CD8-positive, alpha-beta memory T cell (primary cell): ENCODE results near the gene CXCR4. TPM values are rescaled to one million over a fixed set of nuclear protein-coding genes. Genes with fewer than 3 reads are reported as not detected.

Experiments used
- CTCF ChIA-PET: fragments of 350-600 bp; sonication (Branson Sonifier 250); formaldehyde crosslinking; loops from one replicate; lab custom pipeline; 2021; ENCODE audit warnings: antibody characterized with exemption; lab: Charles Lee
- POLR2A ChIA-PET: fragments of 350-600 bp; sonication (Branson Sonifier 250); formaldehyde crosslinking; loops from one replicate; lab custom pipeline; 2021; ENCODE audit warnings: antibody characterized with exemption; lab: Charles Lee
- DNase-seq, 5 donors: peaks; one replicate each; pipeline versions ENCODE4 v3.0.0 to v3.0.0-alpha.2; 2020 to 2022; ENCODE audit warnings: mixed read lengths in 1 of 5
- H3K27ac ChIP-seq: one replicate; pipeline ENCODE4 v1.7.0; 2013; ENCODE audit warnings: low read depth, mild to moderate bottlenecking, low read length, moderate library complexity
- H3K27me3 ChIP-seq: 2 replicates; pipeline ENCODE4 v1.7.0; 2013; ENCODE audit warnings: low read length, mild to moderate bottlenecking; ENCODE audit not compliant: insufficient read depth, poor library complexity, severe bottlenecking
- H3K36me3 ChIP-seq: 2 replicates; pipeline ENCODE4 v1.7.0; 2013; ENCODE audit warnings: mild to moderate bottlenecking, low read length, moderate library complexity; ENCODE audit not compliant: insufficient read depth
- H3K4me1 ChIP-seq: 2 replicates; pipeline ENCODE4 v1.7.0; 2013; ENCODE audit warnings: mild to moderate bottlenecking, low read length, moderate library complexity; ENCODE audit not compliant: insufficient read depth
- H3K4me3 ChIP-seq: 2 replicates; pipeline ENCODE4 v1.7.0; 2013; ENCODE audit warnings: mild to moderate bottlenecking, low read length
- H3K9me3 ChIP-seq: 2 replicates; pipeline ENCODE4 v1.7.0; 2013; ENCODE audit warnings: mild to moderate bottlenecking, low read length
- H3K27ac Mint-ChIP-seq, 8 donors: one replicate each; pipeline ENCODE4 v1.8.0; 2020 to 2021; ENCODE audit warnings: mixed read lengths in 8 of 8, mild to moderate bottlenecking in 6 of 8, inconsistent platforms in 3 of 8, moderate library complexity in 3 of 8
- H3K27me3 Mint-ChIP-seq, 2 donors: one replicate each; pipeline ENCODE4 v1.8.0; 2020 to 2021; ENCODE audit warnings: mixed read lengths in 2 of 2, mild to moderate bottlenecking in 1 of 2, moderate library complexity in 1 of 2
- H3K36me3 Mint-ChIP-seq, 3 donors: one replicate each; pipeline ENCODE4 v1.8.0; 2020 to 2021; ENCODE audit warnings: mixed read lengths in 3 of 3, inconsistent platforms in 1 of 3, mild to moderate bottlenecking in 1 of 3
- H3K4me1 Mint-ChIP-seq, 3 donors: one replicate each; pipeline ENCODE4 v1.8.0; 2020 to 2021; ENCODE audit warnings: mixed read lengths in 3 of 3, inconsistent platforms in 1 of 3, mild to moderate bottlenecking in 1 of 3
- H3K4me3 Mint-ChIP-seq, 7 donors: one replicate each; pipeline ENCODE4 v1.8.0; 2020 to 2021; ENCODE audit warnings: mixed read lengths in 7 of 7, mild to moderate bottlenecking in 6 of 7, moderate library complexity in 4 of 7, inconsistent platforms in 2 of 7
- H3K9me3 Mint-ChIP-seq, 5 donors: one replicate each; pipeline ENCODE4 v1.8.0; 2020 to 2022; ENCODE audit warnings: mixed read lengths in 5 of 5, mild to moderate bottlenecking in 3 of 5, moderate library complexity in 2 of 5, inconsistent platforms in 1 of 5
- polyA plus RNA-seq: library from polyadenylated mRNA; unstranded; fragments of 300-500 nt; fragmentation: Illumina TruSeq; gene quantifications from one replicate; pipeline ENCODE4 v1.2.3, GENCODE V29; 2021
- total RNA-seq, 2 experiments: library from RNA; stranded (reverse); gene quantifications; one replicate each; pipeline ENCODE4 v1.2.3, GENCODE V29; 2021

The CXCR4 gene
- total RNA-seq (100 to 1,000 TPM; 102 to 106 TPM), polyA plus RNA-seq (569 TPM)

DNA sequence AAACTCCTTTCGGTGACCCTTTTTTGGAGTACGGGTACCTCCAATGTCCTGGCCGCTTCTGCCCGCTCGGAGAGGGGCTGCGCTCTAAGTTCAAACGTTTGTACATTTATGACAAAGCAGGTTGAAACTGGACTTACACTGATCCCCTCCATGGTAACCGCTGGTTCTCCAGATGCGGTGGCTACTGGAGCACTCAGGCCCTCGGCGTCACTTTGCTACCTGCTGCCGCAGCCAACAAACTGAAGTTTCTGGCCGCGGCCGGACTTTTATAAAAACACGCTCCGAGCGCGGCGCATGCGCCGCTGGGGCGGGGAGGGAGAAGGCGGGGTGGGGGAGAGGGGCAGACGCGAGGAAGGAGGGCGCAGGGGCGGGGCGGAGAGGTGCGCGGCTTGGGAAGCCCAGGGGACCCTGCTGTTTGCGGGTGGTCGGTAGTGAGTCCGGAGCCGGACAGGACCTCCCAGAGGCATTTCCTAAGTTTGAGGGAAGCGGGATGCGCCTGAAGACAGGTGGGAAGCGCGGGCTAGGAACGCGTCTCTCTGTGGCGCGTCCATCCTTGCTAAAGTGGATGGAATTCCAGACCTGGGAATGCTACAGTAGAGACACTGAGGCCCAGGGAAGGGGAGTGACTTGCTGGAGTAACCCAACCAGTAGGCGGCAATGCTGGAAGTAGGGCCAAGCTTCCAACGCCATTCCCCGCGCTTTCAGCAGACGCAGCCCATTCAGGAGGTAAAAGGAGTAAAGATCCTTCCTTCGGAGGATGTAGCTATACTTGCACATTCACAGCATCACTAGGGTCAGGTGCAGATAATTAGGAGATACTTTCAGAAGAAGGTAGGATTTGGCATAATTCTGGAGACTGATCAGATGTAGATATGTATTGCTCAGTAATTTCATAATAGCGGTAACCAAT lies at the start of gene CXCR4:
CXCR4 (minus strand) TSS at position 241 of the 910 bp plus-strand sequence; CDS start at position 152, 89 bp downstream.
- peak; percentile 82 to 97 (median 89) for DNase-seq
- Histone ChIP-seq H3K4me3 (peak within 1 kb of the TSS; percentile 87), H3K4me1 (peaks cover 47% of the 10 kb centered on the region), H3K27ac (peak within 1 kb of the TSS; percentile 98), H3K9me3 (no peaks in the 10 kb centered on the region), H3K36me3 (peaks cover 28% of the 10 kb centered on the region), H3K27me3 (no peaks in the 10 kb centered on the region)
- Mint-ChIP-seq H3K27ac (peak within 1 kb of the TSS; percentile 98 to 100 (median 99)), H3K4me1 (peaks cover 58 to 67% (median 65%) of the 10 kb centered on the region in 3 donors), H3K4me3 (peak within 1 kb of the TSS; percentile 93 to 100 (median 98)), H3K9me3 (peaks cover 0 to 11% (median 5%) of the 10 kb centered on the region in 5 donors), H3K36me3 (peaks cover 25 to 56% (median 30%) of the 10 kb centered on the region in 3 donors), H3K27me3 (peaks cover 0 to 30% of the 10 kb centered on the region in 2 donors)
- CTCF ChIA-PET: interaction anchor here (0.9 to 2.7 kb wide), 9 partner anchors 8 to 200 kb away, joined by 3 to 21 read pairs (median 3); partner anchors contain the start of gene DARS1
- POLR2A ChIA-PET: interaction anchor here (0.5 to 6.4 kb wide), 19 partner anchors 12 to 259 kb away, joined by 3 to 131 read pairs (median 3); partner anchors contain the start of gene DARS1

- no peaks in the 10 kb centered on the region for H3K27me3 ChIP-seq
- H3K4me3 ChIP-seq: no peak overlapping the region
- no peaks in the 10 kb centered on the region for H3K36me3 Mint-ChIP-seq
- H3K9me3 Mint-ChIP-seq: no peaks in the 10 kb centered on the region
- H3K27me3 Mint-ChIP-seq: no peaks in the 10 kb centered on the region
- H3K36me3 ChIP-seq: no peaks in the 10 kb centered on the region
- CTCF ChIA-PET: interaction anchor here (0.9 to 1.2 kb wide), 2 partner anchors 11 to 220 kb away, joined by 3 read pairs; no protein-coding TSS in a partner anchor
- POLR2A ChIA-PET: no interaction called here
- H3K4me1 Mint-ChIP-seq: peaks cover 19 to 24% (median 24%) of the 10 kb centered on the region in 3 donors
- peaks cover 7% of the 10 kb centered on the region for H3K4me1 ChIP-seq
- no peak overlapping the region for H3K27ac ChIP-seq
- no peak for DNase-seq
- H3K9me3 ChIP-seq: no peaks in the 10 kb centered on the region
- no peak overlapping the region for H3K4me3 Mint-ChIP-seq
- H3K27ac Mint-ChIP-seq: no peak overlapping the region
Measured at GRCh38 chr2:136164280-136164776, 46.4 kb upstream of the CXCR4 start.

- peaks cover 7% of the 10 kb centered on the region for H3K4me1 ChIP-seq
- H3K27me3 ChIP-seq: no peaks in the 10 kb centered on the region
- no peaks in the 10 kb centered on the region for H3K36me3 Mint-ChIP-seq
- H3K9me3 Mint-ChIP-seq: no peaks in the 10 kb centered on the region
- no peaks in the 10 kb centered on the region for H3K27me3 Mint-ChIP-seq
- H3K9me3 ChIP-seq: no peaks in the 10 kb centered on the region
- H3K4me3 Mint-ChIP-seq: peak overlapping the region in 1 of 7 donors; percentile 31
- H3K27ac ChIP-seq: no peak overlapping the region
- no peaks in the 10 kb centered on the region for H3K36me3 ChIP-seq
- peak overlapping the region in 4 of 8 donors; percentile 37 to 85 (median 64) for H3K27ac Mint-ChIP-seq
- DNase-seq: no peak
- CTCF ChIA-PET: interaction anchor here (0.9 to 1.1 kb wide), 2 partner anchors 17 to 28 kb away, joined by 3 read pairs; no protein-coding TSS in a partner anchor
- POLR2A ChIA-PET: interaction anchor here (1.1 kb wide), 1 partner anchor 26 kb away, joined by 4 read pairs; no protein-coding TSS in a partner anchor
- H3K4me1 Mint-ChIP-seq: peaks cover 19 to 24% (median 24%) of the 10 kb centered on the region in 3 donors
- no peak overlapping the region for H3K4me3 ChIP-seq
Measured at GRCh38 chr2:136162438-136162837, 44.5 kb upstream of the CXCR4 start.

DNA sequence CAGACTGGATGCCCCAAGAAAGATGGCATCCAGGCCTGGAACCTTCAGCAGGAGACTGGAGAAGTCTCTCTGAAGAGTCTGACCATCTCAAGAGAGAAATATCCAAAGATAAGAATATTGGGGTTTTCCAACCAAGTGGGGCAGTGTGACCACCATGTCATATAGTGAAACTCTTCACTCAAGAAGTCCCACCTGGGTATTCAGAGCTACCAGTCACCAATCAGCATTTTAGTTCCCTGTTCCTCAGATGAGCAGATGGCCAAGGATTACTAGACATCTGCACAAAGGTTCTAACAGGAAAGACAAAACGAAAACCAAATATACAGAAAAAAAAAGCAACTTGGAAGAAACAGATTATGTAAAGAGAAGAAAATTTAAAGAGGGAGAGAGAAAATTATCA lies 38.5 kb upstream of the CXCR4 start:
- CTCF ChIA-PET: no interaction called here
- H3K4me1 ChIP-seq: no peaks in the 10 kb centered on the region
- Mint-ChIP-seq H3K27ac (no peak overlapping the region), H3K36me3 (no peaks in the 10 kb centered on the region), H3K9me3 (no peaks in the 10 kb centered on the region), H3K27me3 (peaks cover 0 to 1% of the 10 kb centered on the region in 2 donors), H3K4me1 (peaks cover 4 to 12% (median 9%) of the 10 kb centered on the region in 3 donors), H3K4me3 (no peak overlapping the region)
- POLR2A ChIA-PET: no interaction called here
- H3K4me3 ChIP-seq: no peak overlapping the region
- no peaks in the 10 kb centered on the region for H3K27me3 ChIP-seq
- no peak overlapping the region for H3K27ac ChIP-seq
- DNase-seq: no peak
- H3K9me3 ChIP-seq: no peaks in the 10 kb centered on the region
- H3K36me3 ChIP-seq: no peaks in the 10 kb centered on the region

GRCh38 chr2:136154384-136154783 lies 36.4 kb upstream of the CXCR4 start:
- H3K27me3 Mint-ChIP-seq: peaks cover 0 to 3% of the 10 kb centered on the region in 2 donors
- Histone ChIP-seq H3K36me3 (no peaks in the 10 kb centered on the region), H3K27ac (no peak overlapping the region), H3K4me1 (no peaks in the 10 kb centered on the region), H3K4me3 (no peak overlapping the region), H3K9me3 (no peaks in the 10 kb centered on the region), H3K27me3 (no peaks in the 10 kb centered on the region)
- DNase-seq: no peak
- H3K27ac Mint-ChIP-seq: no peak overlapping the region
- H3K4me1 Mint-ChIP-seq: peaks cover 3 to 16% (median 12%) of the 10 kb centered on the region in 3 donors
- H3K4me3 Mint-ChIP-seq: no peak overlapping the region
- ChIA-PET CTCF (interaction anchor here (1.7 kb wide), 1 partner anchor 51 kb away, joined by 3 read pairs; no protein-coding TSS in a partner anchor), POLR2A (interaction anchor here (0.6 to 1.2 kb wide), 2 partner anchors 18 to 76 kb away, joined by 4 to 9 read pairs; no protein-coding TSS in a partner anchor)
- no peaks in the 10 kb centered on the region for H3K9me3 Mint-ChIP-seq
- H3K36me3 Mint-ChIP-seq: no peaks in the 10 kb centered on the region

DNA sequence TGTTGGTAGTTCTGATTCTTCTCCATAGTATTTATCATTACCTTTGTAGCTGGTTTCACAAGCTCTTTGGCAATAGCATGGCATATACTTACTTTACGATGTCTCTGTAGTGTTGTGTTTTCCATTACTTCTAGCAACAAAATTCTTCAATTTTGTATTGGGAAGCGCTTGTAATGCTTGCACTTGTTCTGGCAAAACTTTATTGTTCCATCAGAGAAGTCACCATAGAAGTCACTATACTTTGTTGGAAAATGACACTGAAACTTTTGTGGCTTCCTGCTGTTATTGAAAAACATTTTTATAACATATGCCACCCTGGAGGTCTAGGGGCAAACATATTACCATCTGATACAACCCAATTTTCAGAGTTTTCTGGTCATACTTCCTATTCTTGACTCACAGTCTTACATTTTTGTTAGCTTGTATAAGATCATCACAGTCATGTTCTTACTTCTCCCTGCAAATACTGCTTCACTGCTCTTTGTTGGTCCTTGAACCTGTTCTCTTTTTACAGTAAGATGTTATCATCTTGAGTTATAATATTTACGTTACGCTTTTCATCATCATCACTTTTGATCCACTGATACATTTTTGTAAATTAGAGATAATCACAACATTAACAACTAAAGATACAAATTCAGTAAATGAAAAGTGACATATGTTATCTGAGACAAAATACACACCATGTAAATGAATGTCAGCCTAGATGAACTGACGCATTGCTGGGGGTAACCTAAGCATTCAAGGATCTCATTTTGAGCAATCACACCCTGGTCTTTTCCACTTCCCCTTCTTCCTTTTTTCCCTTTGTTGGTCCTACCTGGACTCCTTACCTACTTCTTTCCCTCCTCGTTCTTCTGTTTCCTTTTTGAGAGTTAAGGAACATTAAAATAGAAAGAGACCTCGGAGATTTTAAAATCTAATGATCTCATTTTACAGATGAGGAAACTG lies 33.3 kb upstream of the CXCR4 start:
- ChIA-PET CTCF (no interaction called here), POLR2A (no interaction called here)
- Mint-ChIP-seq H3K4me1 (peaks cover 3 to 16% (median 12%) of the 10 kb centered on the region in 3 donors), H3K4me3 (no peak overlapping the region), H3K9me3 (no peaks in the 10 kb centered on the region), H3K27me3 (peaks cover 0 to 10% of the 10 kb centered on the region in 2 donors), H3K36me3 (no peaks in the 10 kb centered on the region), H3K27ac (peak overlapping the region in 3 of 8 donors; percentile 4 to 89 (median 24))
- no peaks in the 10 kb centered on the region for H3K4me1 ChIP-seq
- no peak for DNase-seq
- H3K27me3 ChIP-seq: no peaks in the 10 kb centered on the region
- no peak overlapping the region for H3K4me3 ChIP-seq
- H3K27ac ChIP-seq: no peak overlapping the region
- H3K9me3 ChIP-seq: no peaks in the 10 kb centered on the region
- H3K36me3 ChIP-seq: no peaks in the 10 kb centered on the region

GRCh38 chr2:136149011-136149410 lies 31.1 kb upstream of the CXCR4 start:
- H3K36me3 Mint-ChIP-seq: peaks cover 0 to 5% (median 0%) of the 10 kb centered on the region in 3 donors
- ChIA-PET CTCF (no interaction called here), POLR2A (no interaction called here)
- H3K9me3 Mint-ChIP-seq: no peaks in the 10 kb centered on the region
- H3K4me3 Mint-ChIP-seq: no peak overlapping the region
- peak overlapping the region in 2 of 8 donors; percentile 10 to 30 for H3K27ac Mint-ChIP-seq
- peaks cover 3 to 24% (median 12%) of the 10 kb centered on the region in 3 donors for H3K4me1 Mint-ChIP-seq
- H3K27me3 Mint-ChIP-seq: peaks cover 0 to 8% of the 10 kb centered on the region in 2 donors
- Histone ChIP-seq H3K27ac (no peak overlapping the region), H3K36me3 (no peaks in the 10 kb centered on the region), H3K4me1 (no peaks in the 10 kb centered on the region), H3K27me3 (no peaks in the 10 kb centered on the region), H3K4me3 (no peak overlapping the region), H3K9me3 (no peaks in the 10 kb centered on the region)
- DNase-seq: no peak
